SHP77 treated with DMSO at 0.1 percent for 48 hours (cell line): Measurements from ENCODE around the gene NUBP1.

ENCODE experiments used
- DNase-seq: peaks from one replicate; lab custom pipeline; 2025; lab: John Stamatoyannopoulos, UW

Gene NUBP1

GRCh38 chr16:10806698-10807097 lies 63.1 kb downstream of the NUBP1 start:
- DNase-seq: no peak

- no peak for DNase-seq
These were observed 64.6 kb downstream of the NUBP1 start for GRCh38 chr16:10808218-10808617.

- no peak for DNase-seq
These were observed 65.2 kb downstream of the NUBP1 start for GRCh38 chr16:10808850-10809249.

GRCh38 chr16:10809706-10810105 lies 66.1 kb downstream of the NUBP1 start:
- no peak for DNase-seq

- no peak for DNase-seq
These were observed 68.9 kb downstream of the NUBP1 start for GRCh38 chr16:10812312-10813098.

- DNase-seq: no peak
These were observed 69.4 kb downstream of the NUBP1 start for GRCh38 chr16:10813099-10813455.

- DNase-seq: no peak
These were observed 73.9 kb downstream of the NUBP1 start for GRCh38 chr16:10817514-10817913.

GRCh38 chr16:10817963-10818941 lies 74.6 kb downstream of the NUBP1 start, which contains the start of gene TVP23A:
TSS of gene TVP23A (minus strand) at chr16:10818794. CDS start at chr16:10818493, 301 bp downstream.
- DNase-seq: no peak
